AG04449 (cell line): ENCODE data around the gene DLX3.

Source experiments
- CTCF ChIA-PET: fragments of 350-600 bp; formaldehyde crosslinking; extraction: SDS; loops from one replicate; lab custom pipeline; 2021; ENCODE audit warnings: antibody characterized with exemption; lab: Yijun Ruan, JAX
- POLR2A ChIA-PET: fragments of 400-600, 350-600 bp; formaldehyde crosslinking; extraction: SDS; loops from one replicate; lab custom pipeline; 2020; ENCODE audit warnings: antibody characterized with exemption, inconsistent platforms; lab: Yijun Ruan, JAX
- DNase-seq: peaks from one replicate; pipeline ENCODE4 v3.0.0-alpha.2; 2010; ENCODE audit warnings: low read depth, low spot score
- H3K4me3 ChIP-seq: 2 replicates; pipeline ENCODE4 v1.5.1; 2011; ENCODE audit warnings: low read depth, mild to moderate bottlenecking, control low read depth, low read length
- CTCF ChIP-seq: IDR thresholded peaks from one replicate; pipeline ENCODE4 v1.5.1; 2011; ENCODE audit warnings: mild to moderate bottlenecking, moderate library complexity, low read length, control low read depth, inconsistent platforms; ENCODE audit not compliant: insufficient read depth; ENCODE audit errors: missing control alignments

Gene DLX3

DNA sequence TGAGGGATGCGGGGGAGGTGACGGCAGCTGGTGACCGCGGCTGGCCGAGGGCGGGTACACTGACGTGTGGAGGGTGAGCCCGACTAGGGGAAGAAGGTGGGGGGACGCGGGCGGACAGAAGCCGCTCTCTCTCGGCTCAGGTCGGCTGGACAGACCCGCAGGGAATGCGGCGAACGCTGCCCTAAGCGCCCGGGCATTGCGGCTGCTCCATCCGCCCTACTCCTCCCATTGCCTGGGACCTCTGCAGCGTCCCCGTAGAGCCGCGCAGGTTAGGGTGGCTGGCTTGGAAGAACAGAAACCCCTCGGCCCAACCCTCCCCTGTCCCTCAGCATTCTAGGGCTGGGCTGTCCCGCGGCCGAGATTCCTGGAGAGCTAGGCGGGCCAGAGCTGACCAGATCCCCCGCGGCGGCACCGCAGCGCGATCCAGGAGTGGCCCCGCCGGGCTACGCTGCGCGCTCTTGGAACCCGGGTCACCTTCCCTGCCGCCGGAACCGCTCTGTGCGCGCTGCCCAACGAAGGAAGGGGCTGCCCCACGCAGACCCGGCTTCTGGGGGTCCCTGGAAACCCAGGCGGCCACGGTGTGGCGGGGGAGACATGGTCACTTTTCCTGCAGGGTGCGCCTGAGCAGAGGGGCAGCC lies 23.1 kb downstream of the DLX3 start:
- no peak for TF ChIP-seq CTCF

DNA sequence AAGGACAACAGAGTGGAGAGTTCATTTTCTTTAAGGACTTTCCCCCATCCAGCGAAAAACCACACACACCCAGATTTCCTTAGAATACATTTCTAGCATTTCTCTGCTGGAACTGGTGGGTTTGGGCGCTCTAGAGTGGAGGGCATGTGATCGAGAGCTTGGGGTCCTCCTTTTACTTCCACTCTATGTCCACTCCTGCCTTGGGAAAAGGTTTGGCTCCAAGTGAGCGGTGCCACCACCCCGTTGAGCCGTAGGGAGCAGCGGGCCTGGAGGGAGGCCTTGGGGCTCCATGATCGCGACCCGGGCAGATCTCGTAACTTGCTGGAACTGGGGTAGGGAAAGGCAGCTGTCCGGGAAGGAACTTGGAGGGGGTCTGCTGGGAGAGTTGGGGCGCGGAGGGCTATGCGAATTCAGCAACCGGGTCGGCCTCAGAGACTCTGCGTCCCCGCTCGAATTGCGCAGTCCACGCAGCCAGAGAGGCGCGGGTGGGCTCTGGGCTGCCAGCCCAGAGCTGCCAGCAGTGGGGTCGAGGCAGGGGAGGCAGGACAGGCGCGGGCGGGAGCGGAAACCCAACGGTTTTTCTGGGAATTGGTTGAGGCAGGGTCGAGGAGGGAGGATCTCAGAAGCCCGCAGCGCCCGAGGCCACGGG lies 23.7 kb downstream of the DLX3 start:
- no peak for TF ChIP-seq CTCF
- no peak overlapping the region for H3K4me3 ChIP-seq
- CTCF ChIA-PET, result interaction anchor here (1.2 to 2.3 kb wide), 3 partner anchors 8 to 25 kb away, joined by 4 to 21 read pairs (median 6); partner anchors contain the start of gene DLX3
- POLR2A ChIA-PET, result no interaction called here
- DNase-seq, result no peak

More for the DNA sequence above, 23.1 kb downstream of the DLX3 start:
- DNase-seq, result no peak
- CTCF ChIA-PET, result interaction anchor here (1.2 to 19.3 kb wide), 6 partner anchors 8 to 95 kb away, joined by 4 to 266 read pairs (median 9); partner anchors contain the start of gene DLX3
- no peak overlapping the region for H3K4me3 ChIP-seq
- POLR2A ChIA-PET, result no interaction called here

- CTCF ChIA-PET, result interaction anchor here (1.2 to 2.3 kb wide), 3 partner anchors 9 to 26 kb away, joined by 4 to 21 read pairs (median 6); partner anchors contain the start of gene DLX3
- POLR2A ChIA-PET, result no interaction called here
- no peak for TF ChIP-seq CTCF
- H3K4me3 ChIP-seq, result no peak overlapping the region
- DNase-seq, result no peak
These were observed 24.5 kb downstream of the DLX3 start for GRCh38 chr17:49970498-49970897.

DNA sequence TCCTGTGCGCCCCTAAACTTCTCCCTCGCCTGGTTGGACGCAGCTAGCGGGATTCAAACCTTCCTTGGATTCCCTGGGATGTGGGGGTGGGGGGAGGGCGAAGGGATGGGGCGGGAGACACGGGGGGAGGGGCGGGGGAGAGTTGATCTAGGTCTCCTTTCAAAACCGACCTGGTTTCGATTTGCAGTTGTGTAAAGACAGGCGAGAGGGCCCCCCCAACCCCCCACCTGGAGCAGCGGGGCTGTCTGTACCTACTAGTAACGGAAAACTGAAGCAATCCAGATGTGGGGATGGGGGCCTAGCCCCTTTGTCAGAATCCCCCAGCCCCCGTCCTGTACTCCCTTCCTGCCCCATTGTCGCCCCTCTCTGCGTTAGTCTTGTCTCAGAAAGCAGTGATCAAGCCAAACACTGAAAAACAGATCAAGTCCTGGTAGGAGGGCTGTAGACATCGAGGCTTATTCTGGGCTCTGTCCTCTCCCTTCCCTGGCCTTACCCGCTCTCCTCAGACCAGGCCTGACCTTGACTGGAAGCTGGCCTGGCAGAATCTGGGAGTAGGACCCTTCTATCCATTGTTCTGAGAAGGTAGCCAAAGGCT lies 25.1 kb downstream of the DLX3 start:
- TF ChIP-seq CTCF, result no peak
- CTCF ChIA-PET, result interaction anchor here (0.6 to 2.3 kb wide), 5 partner anchors 10 to 90 kb away, joined by 3 to 21 read pairs (median 6); partner anchors contain the start of gene DLX3
- POLR2A ChIA-PET, result no interaction called here
- DNase-seq, result no peak
- H3K4me3 ChIP-seq, result no peak overlapping the region

- no peak for DNase-seq
- no peak for TF ChIP-seq CTCF
- ChIA-PET POLR2A (no interaction called here), CTCF (interaction anchor here (0.6 to 1.8 kb wide), 3 partner anchors 17 to 89 kb away, joined by 3 to 6 read pairs (median 3); no protein-coding TSS in a partner anchor)
- peak within 1 kb of the TSS; percentile 40 for H3K4me3 ChIP-seq
These were observed 25.8 kb downstream of the DLX3 start, which contains the start of gene DLX4 for GRCh38 chr17:49969134-49969759. DLX4 (plus strand) TSS chr17:49969190; CDS start chr17:49969469, 279 bp downstream.
